ENCODE results near the gene VWA8. TPM values are rescaled to one million over a fixed set of nuclear protein-coding genes. Genes with fewer than 3 reads are reported as not detected.

The VWA8 gene
- total and polyA plus RNA-seq, 2 experiments from 2014 or later = 6.3 to 24.6 TPM

- TF ChIP-seq, protein P1, sequence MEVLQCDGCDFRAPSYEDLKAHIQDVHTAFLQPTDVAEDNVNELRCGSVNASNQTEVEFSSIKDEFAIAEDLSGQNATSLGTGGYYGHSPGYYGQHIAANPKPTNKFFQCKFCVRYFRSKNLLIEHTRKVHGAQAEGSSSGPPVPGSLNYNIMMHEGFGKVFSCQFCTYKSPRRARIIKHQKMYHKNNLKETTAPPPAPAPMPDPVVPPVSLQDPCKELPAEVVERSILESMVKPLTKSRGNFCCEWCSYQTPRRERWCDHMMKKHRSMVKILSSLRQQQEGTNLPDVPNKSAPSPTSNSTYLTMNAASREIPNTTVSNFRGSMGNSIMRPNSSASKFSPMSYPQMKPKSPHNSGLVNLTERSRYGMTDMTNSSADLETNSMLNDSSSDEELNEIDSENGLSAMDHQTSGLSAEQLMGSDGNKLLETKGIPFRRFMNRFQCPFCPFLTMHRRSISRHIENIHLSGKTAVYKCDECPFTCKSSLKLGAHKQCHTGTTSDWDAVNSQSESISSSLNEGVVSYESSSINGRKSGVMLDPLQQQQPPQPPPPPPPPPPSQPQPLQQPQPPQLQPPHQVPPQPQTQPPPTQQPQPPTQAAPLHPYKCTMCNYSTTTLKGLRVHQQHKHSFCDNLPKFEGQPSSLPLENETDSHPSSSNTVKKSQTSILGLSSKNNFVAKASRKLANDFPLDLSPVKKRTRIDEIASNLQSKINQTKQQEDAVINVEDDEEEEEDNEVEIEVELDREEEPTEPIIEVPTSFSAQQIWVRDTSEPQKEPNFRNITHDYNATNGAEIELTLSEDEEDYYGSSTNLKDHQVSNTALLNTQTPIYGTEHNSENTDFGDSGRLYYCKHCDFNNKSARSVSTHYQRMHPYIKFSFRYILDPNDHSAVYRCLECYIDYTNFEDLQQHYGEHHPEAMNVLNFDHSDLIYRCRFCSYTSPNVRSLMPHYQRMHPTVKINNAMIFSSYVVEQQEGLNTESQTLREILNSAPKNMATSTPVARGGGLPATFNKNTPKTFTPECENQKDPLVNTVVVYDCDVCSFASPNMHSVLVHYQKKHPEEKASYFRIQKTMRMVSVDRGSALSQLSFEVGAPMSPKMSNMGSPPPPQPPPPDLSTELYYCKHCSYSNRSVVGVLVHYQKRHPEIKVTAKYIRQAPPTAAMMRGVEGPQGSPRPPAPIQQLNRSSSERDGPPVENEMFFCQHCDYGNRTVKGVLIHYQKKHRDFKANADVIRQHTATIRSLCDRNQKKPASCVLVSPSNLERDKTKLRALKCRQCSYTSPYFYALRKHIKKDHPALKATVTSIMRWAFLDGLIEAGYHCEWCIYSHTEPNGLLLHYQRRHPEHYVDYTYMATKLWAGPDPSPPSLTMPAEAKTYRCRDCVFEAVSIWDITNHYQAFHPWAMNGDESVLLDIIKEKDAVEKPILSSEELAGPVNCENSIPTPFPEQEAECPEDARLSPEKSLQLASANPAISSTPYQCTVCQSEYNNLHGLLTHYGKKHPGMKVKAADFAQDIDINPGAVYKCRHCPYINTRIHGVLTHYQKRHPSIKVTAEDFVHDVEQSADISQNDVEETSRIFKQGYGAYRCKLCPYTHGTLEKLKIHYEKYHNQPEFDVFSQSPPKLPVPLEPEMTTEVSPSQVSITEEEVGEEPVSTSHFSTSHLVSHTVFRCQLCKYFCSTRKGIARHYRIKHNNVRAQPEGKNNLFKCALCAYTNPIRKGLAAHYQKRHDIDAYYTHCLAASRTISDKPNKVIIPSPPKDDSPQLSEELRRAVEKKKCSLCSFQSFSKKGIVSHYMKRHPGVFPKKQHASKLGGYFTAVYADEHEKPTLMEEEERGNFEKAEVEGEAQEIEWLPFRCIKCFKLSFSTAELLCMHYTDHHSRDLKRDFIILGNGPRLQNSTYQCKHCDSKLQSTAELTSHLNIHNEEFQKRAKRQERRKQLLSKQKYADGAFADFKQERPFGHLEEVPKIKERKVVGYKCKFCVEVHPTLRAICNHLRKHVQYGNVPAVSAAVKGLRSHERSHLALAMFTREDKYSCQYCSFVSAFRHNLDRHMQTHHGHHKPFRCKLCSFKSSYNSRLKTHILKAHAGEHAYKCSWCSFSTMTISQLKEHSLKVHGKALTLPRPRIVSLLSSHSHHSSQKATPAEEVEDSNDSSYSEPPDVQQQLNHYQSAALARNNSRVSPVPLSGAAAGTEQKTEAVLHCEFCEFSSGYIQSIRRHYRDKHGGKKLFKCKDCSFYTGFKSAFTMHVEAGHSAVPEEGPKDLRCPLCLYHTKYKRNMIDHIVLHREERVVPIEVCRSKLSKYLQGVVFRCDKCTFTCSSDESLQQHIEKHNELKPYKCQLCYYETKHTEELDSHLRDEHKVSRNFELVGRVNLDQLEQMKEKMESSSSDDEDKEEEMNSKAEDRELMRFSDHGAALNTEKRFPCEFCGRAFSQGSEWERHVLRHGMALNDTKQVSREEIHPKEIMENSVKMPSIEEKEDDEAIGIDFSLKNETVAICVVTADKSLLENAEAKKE (CRISPR knock-in tag; IDR thresholded peaks at IDR 0.05) = no peak
- no peak for TF ChIP-seq ZNF114 (CRISPR knock-in tag; IDR thresholded peaks at IDR 0.05)
- TF ChIP-seq, protein P2, sequence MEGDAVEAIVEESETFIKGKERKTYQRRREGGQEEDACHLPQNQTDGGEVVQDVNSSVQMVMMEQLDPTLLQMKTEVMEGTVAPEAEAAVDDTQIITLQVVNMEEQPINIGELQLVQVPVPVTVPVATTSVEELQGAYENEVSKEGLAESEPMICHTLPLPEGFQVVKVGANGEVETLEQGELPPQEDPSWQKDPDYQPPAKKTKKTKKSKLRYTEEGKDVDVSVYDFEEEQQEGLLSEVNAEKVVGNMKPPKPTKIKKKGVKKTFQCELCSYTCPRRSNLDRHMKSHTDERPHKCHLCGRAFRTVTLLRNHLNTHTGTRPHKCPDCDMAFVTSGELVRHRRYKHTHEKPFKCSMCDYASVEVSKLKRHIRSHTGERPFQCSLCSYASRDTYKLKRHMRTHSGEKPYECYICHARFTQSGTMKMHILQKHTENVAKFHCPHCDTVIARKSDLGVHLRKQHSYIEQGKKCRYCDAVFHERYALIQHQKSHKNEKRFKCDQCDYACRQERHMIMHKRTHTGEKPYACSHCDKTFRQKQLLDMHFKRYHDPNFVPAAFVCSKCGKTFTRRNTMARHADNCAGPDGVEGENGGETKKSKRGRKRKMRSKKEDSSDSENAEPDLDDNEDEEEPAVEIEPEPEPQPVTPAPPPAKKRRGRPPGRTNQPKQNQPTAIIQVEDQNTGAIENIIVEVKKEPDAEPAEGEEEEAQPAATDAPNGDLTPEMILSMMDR (conservative IDR thresholded peaks at IDR 0.05; ENCODE audit: low read depth in 2 of 2) = no peak
- no peak for TF ChIP-seq POLR2AphosphoS5 (IDR thresholded peaks at IDR 0.05; ENCODE audit: low read depth)
- TF ChIP-seq ZNF331 (CRISPR knock-in tag; IDR thresholded peaks at IDR 0.05; ENCODE audit: low read depth) = no peak
- TF ChIP-seq EZH2phosphoT487 (IDR thresholded peaks at IDR 0.05; ENCODE audit: unreplicated experiment) = no peak
Observed at GRCh38 chr13:41579881-41580280, 381.0 kb downstream of the VWA8 start (continued).

DNA sequence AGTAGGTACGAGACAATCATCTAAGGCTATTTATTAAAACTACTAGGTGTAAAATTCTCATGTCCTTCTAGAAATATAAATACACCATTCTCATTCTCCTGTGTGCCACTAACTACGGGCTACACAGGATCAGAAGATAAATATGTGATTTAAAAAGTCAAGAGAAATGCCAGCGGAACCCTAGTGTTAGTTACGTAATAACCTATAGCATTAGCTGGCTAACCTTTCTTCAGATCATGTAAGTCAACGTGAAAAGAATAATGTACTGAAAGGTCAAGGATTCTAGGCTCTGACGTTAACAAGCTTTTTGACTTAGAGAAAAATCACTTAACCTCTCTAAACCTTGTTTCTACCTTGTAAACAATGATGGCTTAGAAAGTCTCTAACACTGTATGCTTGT, 381.7 kb downstream of the VWA8 start:
- H3K4me3 Mint-ChIP-seq = no peak overlapping the region
- peaks cover 26% of the 10 kb centered on the region; the same call in 2 of the 3 replicates for H3K36me3 Mint-ChIP-seq (ENCODE audit: low read depth)
- no peak for ATAC-seq
- no peaks in the 10 kb centered on the region for H3K79me2 ChIP-seq (replicated peaks; ENCODE audit: insufficient read depth)
- no peaks in the 10 kb centered on the region for H3K9me3 Mint-ChIP-seq
- H3K36me3 ChIP-seq (ENCODE audit: insufficient read depth) = no peaks in the 10 kb centered on the region
- no peaks in the 10 kb centered on the region for H3K27me3 ChIP-seq (ENCODE audit: insufficient read depth)
- H2AFZ ChIP-seq = no peak overlapping the region
- no peaks in the 10 kb centered on the region for H3F3A ChIP-seq (replicated peaks; ENCODE audit: low read depth)
- no peak overlapping the region for H3K27ac ChIP-seq (ENCODE audit: low read depth)
- H3K27ac Mint-ChIP-seq = no peak overlapping the region
- no peaks in the 10 kb centered on the region; the same call in 1 of the 2 replicates for H4K20me1 ChIP-seq (replicated peaks; ENCODE audit: insufficient read depth)
- no peaks in the 10 kb centered on the region for H3K4me1 ChIP-seq (ENCODE audit: insufficient read depth)
- H3K4me1 Mint-ChIP-seq = peaks cover 6% of the 10 kb centered on the region; the same call in 2 of the 3 replicates
- no peak overlapping the region for H3K4me2 ChIP-seq
- H3K27me3 Mint-ChIP-seq (ENCODE audit: insufficient read depth, low read depth, poor library complexity) = no peaks in the 10 kb centered on the region
- DNase-seq (ENCODE audit: low spot score) = no peak
- H3K9me2 ChIP-seq (ENCODE audit: insufficient read depth) = no peaks in the 10 kb centered on the region
- H3K4me3 ChIP-seq = no peak overlapping the region
- TF ChIP-seq NANOG (IDR thresholded peaks at IDR 0.05; ENCODE audit: borderline replicate concordance) (no peak), REST (IDR thresholded peaks at IDR 0.05; ENCODE audit: unreplicated experiment) (no peak), ZNF114 (CRISPR knock-in tag; IDR thresholded peaks at IDR 0.05) (no peak), STAT1 (IDR thresholded peaks at IDR 0.05; ENCODE audit: unreplicated experiment) (no peak)
- TF ChIP-seq, protein P2 (conservative IDR thresholded peaks at IDR 0.05; ENCODE audit: low read depth in 2 of 2) = no peak

All from GM23338 (cell line).